WTC11 (cell line): ENCODE data around the gene COL1A1. TPM values are rescaled to one million over a fixed set of nuclear protein-coding genes. Genes with fewer than 3 reads are reported as not detected.

Source experiments
- ATAC-seq: fragments of 200-7000 bp; cut with Tn5 transposase; 2 replicates; pipeline ENCODE4 v1.10.0; 2021; ENCODE audit warnings: mild to moderate bottlenecking, moderate library complexity
- CTCF ChIA-PET: fragments of 300-600 bp; sonication (Branson Sonifier 250); formaldehyde crosslinking; loops from one replicate; lab custom pipeline; 2021; ENCODE audit warnings: antibody characterized with exemption; lab: Charles Lee
- POLR2A ChIA-PET: fragments of 350-600 bp; sonication (Branson Sonifier 250); formaldehyde crosslinking; loops from one replicate; lab custom pipeline; 2021; ENCODE audit warnings: antibody characterized with exemption; lab: Charles Lee
- DNase-seq: peaks from one replicate; pipeline ENCODE4 v3.0.0; 2021; ENCODE audit warnings: low spot score
- H3K27ac Mint-ChIP-seq: 2 replicates; pipeline ENCODE4 v1.8.0; 2021; ENCODE audit warnings: mixed read lengths
- H3K27me3 Mint-ChIP-seq: 2 replicates; pipeline ENCODE4 v1.8.0; 2021; ENCODE audit warnings: low read depth, mild to moderate bottlenecking, moderate library complexity, mixed read lengths
- H3K36me3 Mint-ChIP-seq: 2 replicates; pipeline ENCODE4 v1.8.0; 2021; ENCODE audit warnings: mixed read lengths
- H3K4me1 Mint-ChIP-seq: 2 replicates; pipeline ENCODE4 v1.8.0; 2022; ENCODE audit warnings: mixed read lengths
- H3K4me3 Mint-ChIP-seq: 2 replicates; pipeline ENCODE4 v1.8.0; 2021; ENCODE audit warnings: mild to moderate bottlenecking, moderate library complexity, mixed read lengths
- H3K9me3 Mint-ChIP-seq: 2 replicates; pipeline ENCODE4 v1.8.0; 2021; ENCODE audit warnings: mixed read lengths
- AR ChIP-seq: fragments of 250-450 bp; sonication (Bioruptor Pico); IDR thresholded peaks from 2 replicates; pipeline ENCODE4 v1.9.0; 2021; ENCODE audit warnings: mild to moderate bottlenecking
- ATF1 ChIP-seq: sonication (generic); formaldehyde crosslinking; IDR thresholded peaks from 2 replicates; pipeline ENCODE4 v1.8.1; 2023; ENCODE audit warnings: mild to moderate bottlenecking, moderate library complexity, missing genetic modification reagents
- E2F4 ChIP-seq: sonication (generic); formaldehyde crosslinking; IDR thresholded peaks from 2 replicates; pipeline ENCODE4 v1.8.1; 2022; ENCODE audit warnings: low read depth, mild to moderate bottlenecking, moderate library complexity, missing genetic modification reagents, borderline replicate concordance
- EMX1 ChIP-seq: fragments of 250-450 bp; sonication (Bioruptor Pico); IDR thresholded peaks from 2 replicates; pipeline ENCODE4 v1.8.0; 2021; ENCODE audit warnings: mild to moderate bottlenecking
- FOXP4 ChIP-seq: sonication (generic); formaldehyde crosslinking; IDR thresholded peaks from 2 replicates; pipeline ENCODE4 v1.8.0; 2022; ENCODE audit warnings: mild to moderate bottlenecking, missing genetic modification reagents
- KAT7 ChIP-seq: sonication (generic); formaldehyde crosslinking; IDR thresholded peaks from 2 replicates; pipeline ENCODE4 v1.8.1; 2023; ENCODE audit warnings: missing genetic modification reagents, mild to moderate bottlenecking, borderline replicate concordance
- ZNF232 ChIP-seq: sonication (generic); formaldehyde crosslinking; IDR thresholded peaks from 2 replicates; pipeline ENCODE4 v1.8.0; 2022; ENCODE audit warnings: mild to moderate bottlenecking, missing genetic modification reagents
- ZNF281 ChIP-seq: sonication (generic); formaldehyde crosslinking; IDR thresholded peaks from 2 replicates; pipeline ENCODE4 v1.8.0; 2023; ENCODE audit warnings: mild to moderate bottlenecking, missing genetic modification reagents
- total RNA-seq: library from RNA; stranded (reverse); gene quantifications from 3 replicates; pipeline ENCODE4 v1.2.3, GENCODE V29; 2021
- TF ChIP-seq, protein P1 (sequence below): sonication (generic); formaldehyde crosslinking; IDR thresholded peaks from 2 replicates; pipeline ENCODE4 v1.8.1; 2022; ENCODE audit warnings: missing genetic modification reagents, borderline replicate concordance
- TF ChIP-seq, protein P2 (sequence below): sonication (generic); formaldehyde crosslinking; IDR thresholded peaks from 2 replicates; pipeline ENCODE4 v1.8.0; 2023; ENCODE audit warnings: missing genetic modification reagents, mild to moderate bottlenecking, borderline replicate concordance
- TF ChIP-seq, protein P3 (sequence below): fragments of 250-450 bp; sonication (Bioruptor Pico); IDR thresholded peaks from 2 replicates; pipeline ENCODE4 v1.8.0; 2021; ENCODE audit warnings: mild to moderate bottlenecking
- TF ChIP-seq, protein P4 (sequence below): sonication (generic); formaldehyde crosslinking; IDR thresholded peaks from 2 replicates; pipeline ENCODE4 v1.8.1; 2022; ENCODE audit warnings: mild to moderate bottlenecking, moderate library complexity, missing genetic modification reagents
- TF ChIP-seq, protein P5 (sequence below): fragments of 250-450 bp; sonication (Bioruptor Pico); conservative IDR thresholded peaks from 2 replicates; pipeline ENCODE4 v1.9.0; 2021; ENCODE audit warnings: mild to moderate bottlenecking

The COL1A1 gene
- total RNA-seq, 1 experiment from 2014 or later = 52.1 TPM

DNA sequence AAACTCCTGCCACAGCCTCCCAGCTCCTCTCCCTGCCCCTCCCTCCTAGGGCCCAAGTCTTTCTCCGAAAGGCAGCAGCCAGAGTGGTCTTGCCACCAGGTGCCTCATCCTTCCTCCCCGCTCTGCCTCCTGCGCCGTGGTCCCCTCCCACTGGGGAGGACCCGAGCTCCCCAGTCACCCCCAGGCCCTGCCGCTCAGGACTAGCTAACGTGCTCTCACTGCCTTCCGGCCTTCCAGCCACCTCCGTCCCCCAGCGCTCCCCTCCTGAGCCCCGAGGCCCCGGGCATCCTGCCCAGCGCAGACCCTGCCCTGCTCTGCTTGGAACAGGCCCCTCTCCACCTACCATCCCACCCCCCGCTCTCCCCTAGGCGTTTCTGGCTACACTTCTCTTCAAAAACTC is 19.4 kb upstream of the COL1A1 start:
- Mint-ChIP-seq H3K4me1 (peaks cover 15% of the 10 kb centered on the region), H3K9me3 (peaks cover 21% of the 10 kb centered on the region), H3K27ac (no peak overlapping the region), H3K27me3 (peaks cover 9% of the 10 kb centered on the region; the same call in 1 of the 2 replicates), H3K36me3 (peaks cover 15% of the 10 kb centered on the region), H3K4me3 (no peak overlapping the region)
- ATAC-seq (peak; percentile 18; the same call in 1 of the 2 replicates), DNase-seq (no peak)
- POLR2A ChIA-PET = no interaction called here
- CTCF ChIA-PET = interaction anchor here (1.0 to 4.3 kb wide), 7 partner anchors 8 to 127 kb away, joined by 3 to 25 read pairs (median 6); partner anchors contain the start of genes COL1A1 and TMEM92
- TF ChIP-seq KAT7 (CRISPR knock-in tag) = no peak
- TF ChIP-seq, protein P1, sequence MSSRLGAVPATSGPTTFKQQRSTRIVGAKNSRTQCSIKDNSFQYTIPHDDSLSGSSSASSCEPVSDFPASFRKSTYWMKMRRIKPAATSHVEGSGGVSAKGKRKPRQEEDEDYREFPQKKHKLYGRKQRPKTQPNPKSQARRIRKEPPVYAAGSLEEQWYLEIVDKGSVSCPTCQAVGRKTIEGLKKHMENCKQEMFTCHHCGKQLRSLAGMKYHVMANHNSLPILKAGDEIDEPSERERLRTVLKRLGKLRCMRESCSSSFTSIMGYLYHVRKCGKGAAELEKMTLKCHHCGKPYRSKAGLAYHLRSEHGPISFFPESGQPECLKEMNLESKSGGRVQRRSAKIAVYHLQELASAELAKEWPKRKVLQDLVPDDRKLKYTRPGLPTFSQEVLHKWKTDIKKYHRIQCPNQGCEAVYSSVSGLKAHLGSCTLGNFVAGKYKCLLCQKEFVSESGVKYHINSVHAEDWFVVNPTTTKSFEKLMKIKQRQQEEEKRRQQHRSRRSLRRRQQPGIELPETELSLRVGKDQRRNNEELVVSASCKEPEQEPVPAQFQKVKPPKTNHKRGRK (CRISPR knock-in tag) = no peak
- TF ChIP-seq E2F4 (CRISPR knock-in tag) = no peak
- TF ChIP-seq, protein P2, sequence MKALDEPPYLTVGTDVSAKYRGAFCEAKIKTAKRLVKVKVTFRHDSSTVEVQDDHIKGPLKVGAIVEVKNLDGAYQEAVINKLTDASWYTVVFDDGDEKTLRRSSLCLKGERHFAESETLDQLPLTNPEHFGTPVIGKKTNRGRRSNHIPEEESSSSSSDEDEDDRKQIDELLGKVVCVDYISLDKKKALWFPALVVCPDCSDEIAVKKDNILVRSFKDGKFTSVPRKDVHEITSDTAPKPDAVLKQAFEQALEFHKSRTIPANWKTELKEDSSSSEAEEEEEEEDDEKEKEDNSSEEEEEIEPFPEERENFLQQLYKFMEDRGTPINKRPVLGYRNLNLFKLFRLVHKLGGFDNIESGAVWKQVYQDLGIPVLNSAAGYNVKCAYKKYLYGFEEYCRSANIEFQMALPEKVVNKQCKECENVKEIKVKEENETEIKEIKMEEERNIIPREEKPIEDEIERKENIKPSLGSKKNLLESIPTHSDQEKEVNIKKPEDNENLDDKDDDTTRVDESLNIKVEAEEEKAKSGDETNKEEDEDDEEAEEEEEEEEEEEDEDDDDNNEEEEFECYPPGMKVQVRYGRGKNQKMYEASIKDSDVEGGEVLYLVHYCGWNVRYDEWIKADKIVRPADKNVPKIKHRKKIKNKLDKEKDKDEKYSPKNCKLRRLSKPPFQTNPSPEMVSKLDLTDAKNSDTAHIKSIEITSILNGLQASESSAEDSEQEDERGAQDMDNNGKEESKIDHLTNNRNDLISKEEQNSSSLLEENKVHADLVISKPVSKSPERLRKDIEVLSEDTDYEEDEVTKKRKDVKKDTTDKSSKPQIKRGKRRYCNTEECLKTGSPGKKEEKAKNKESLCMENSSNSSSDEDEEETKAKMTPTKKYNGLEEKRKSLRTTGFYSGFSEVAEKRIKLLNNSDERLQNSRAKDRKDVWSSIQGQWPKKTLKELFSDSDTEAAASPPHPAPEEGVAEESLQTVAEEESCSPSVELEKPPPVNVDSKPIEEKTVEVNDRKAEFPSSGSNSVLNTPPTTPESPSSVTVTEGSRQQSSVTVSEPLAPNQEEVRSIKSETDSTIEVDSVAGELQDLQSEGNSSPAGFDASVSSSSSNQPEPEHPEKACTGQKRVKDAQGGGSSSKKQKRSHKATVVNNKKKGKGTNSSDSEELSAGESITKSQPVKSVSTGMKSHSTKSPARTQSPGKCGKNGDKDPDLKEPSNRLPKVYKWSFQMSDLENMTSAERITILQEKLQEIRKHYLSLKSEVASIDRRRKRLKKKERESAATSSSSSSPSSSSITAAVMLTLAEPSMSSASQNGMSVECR (CRISPR knock-in tag) = no peak
- no peak for TF ChIP-seq FOXP4 (CRISPR knock-in tag)
- TF ChIP-seq, protein P3, sequence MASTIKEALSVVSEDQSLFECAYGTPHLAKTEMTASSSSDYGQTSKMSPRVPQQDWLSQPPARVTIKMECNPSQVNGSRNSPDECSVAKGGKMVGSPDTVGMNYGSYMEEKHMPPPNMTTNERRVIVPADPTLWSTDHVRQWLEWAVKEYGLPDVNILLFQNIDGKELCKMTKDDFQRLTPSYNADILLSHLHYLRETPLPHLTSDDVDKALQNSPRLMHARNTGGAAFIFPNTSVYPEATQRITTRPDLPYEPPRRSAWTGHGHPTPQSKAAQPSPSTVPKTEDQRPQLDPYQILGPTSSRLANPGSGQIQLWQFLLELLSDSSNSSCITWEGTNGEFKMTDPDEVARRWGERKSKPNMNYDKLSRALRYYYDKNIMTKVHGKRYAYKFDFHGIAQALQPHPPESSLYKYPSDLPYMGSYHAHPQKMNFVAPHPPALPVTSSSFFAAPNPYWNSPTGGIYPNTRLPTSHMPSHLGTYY = no peak
- TF ChIP-seq ATF1 = no peak
- no peak for TF ChIP-seq EMX1
- TF ChIP-seq, protein P4, sequence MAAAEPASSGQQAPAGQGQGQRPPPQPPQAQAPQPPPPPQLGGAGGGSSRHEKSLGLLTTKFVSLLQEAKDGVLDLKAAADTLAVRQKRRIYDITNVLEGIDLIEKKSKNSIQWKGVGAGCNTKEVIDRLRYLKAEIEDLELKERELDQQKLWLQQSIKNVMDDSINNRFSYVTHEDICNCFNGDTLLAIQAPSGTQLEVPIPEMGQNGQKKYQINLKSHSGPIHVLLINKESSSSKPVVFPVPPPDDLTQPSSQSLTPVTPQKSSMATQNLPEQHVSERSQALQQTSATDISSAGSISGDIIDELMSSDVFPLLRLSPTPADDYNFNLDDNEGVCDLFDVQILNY (CRISPR knock-in tag) = no peak
- TF ChIP-seq, protein P5, sequence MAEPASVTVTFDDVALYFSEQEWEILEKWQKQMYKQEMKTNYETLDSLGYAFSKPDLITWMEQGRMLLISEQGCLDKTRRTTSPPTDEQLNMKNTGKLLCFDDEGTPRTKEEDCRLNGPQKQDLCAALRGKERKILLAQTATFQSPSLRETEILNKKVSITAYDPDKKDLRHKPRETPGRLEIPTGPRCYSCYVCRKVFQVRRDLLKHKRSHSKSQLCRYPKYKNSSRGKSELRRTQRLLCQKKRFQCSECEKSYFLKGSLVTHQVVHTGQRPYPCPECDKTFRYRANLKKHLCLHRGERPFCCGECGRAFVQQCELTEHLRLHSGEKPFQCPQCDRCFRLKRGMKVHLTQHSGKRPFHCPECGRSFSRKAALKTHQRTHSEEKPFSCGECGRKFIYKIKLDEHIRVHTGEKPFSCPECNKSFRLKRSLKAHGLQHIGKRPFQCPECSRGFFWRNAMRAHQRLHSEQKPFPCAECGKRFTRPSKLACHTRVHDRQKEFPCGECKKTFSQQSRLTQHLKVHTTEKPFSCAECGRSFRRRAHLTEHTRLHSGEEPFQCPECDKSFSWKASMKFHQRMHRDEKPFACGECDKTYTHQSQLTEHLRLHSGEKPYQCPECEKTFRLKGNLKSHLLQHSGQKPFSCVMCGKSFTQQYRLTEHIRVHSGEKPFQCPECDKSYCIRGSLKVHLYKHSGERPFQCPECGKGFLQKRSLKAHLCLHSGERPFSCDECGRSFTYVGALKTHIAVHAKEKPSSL (CRISPR knock-in tag) = no peak
- no peak for TF ChIP-seq ZNF281
- no peak for TF ChIP-seq AR (CRISPR knock-in tag)
- no peak for TF ChIP-seq ZNF232 (CRISPR knock-in tag)
